Measurements from ENCODE around the gene FCF1.

- TF ChIP-seq CTCF (IDR thresholded peaks at IDR 0.05), result no peak
- no peak for TF ChIP-seq ZFX (IDR thresholded peaks at IDR 0.05; ENCODE audit: borderline replicate concordance)
These were observed 43.1 kb upstream of the FCF1 start for GRCh38 chr14:74669846-74670245.

Data from 22Rv1 (cell line).